ENCODE data around the gene SERPINA4. TPM values are rescaled to one million over a fixed set of nuclear protein-coding genes. Genes with fewer than 3 reads are reported as not detected.

Gene SERPINA4
- total RNA-seq, 1 experiment from 2014 or later, result not detected

- no peaks in the 10 kb centered on the region for H3K9me3 ChIP-seq (ENCODE audit: insufficient read depth, low read depth)
- H3K27ac ChIP-seq, result no peak overlapping the region
- no peak for TF ChIP-seq CTCF (conservative IDR thresholded peaks at IDR 0.05)
- TF ChIP-seq EZH2 (IDR thresholded peaks at IDR 0.05; ENCODE audit: low read depth), result no peak
- H3F3A ChIP-seq (ENCODE audit: insufficient read depth, low read depth), result no peaks in the 10 kb centered on the region
- H3K27me3 ChIP-seq (ENCODE audit: insufficient read depth, low read depth), result no peaks in the 10 kb centered on the region; the same call in 1 of the 2 replicates
- no peak overlapping the region for H2AFZ ChIP-seq
- no peak overlapping the region for H3K4me3 ChIP-seq
- no peaks in the 10 kb centered on the region for H4K20me1 ChIP-seq (ENCODE audit: insufficient read depth)
- ChIA-PET POLR2A (ENCODE audit: unreplicated experiment) (no interaction called here), CTCF (no interaction called here)
- no peaks in the 10 kb centered on the region for H3K4me1 ChIP-seq (replicated peaks; ENCODE audit: insufficient read depth)
- intact Hi-C loops (cut with micrococcal nuclease; ENCODE audit: unreplicated experiment), result no loop called here
- no peaks in the 10 kb centered on the region for H3K79me2 ChIP-seq (ENCODE audit: low read depth)
- no peaks in the 10 kb centered on the region for H3K9me2 ChIP-seq (ENCODE audit: insufficient read depth)
- no peak for DNase-seq
- H3K36me3 ChIP-seq (ENCODE audit: low read depth), result no peaks in the 10 kb centered on the region
- BruUV-seq (replicated peaks), result no TSS peak
- no peak overlapping the region for H3K4me2 ChIP-seq
These were observed 19.0 kb upstream of the SERPINA4 start for GRCh38 chr14:94542111-94542810.

GRCh38 chr14:94542811-94543440, 18.3 kb upstream of the SERPINA4 start:
- no peak overlapping the region for H3K4me3 ChIP-seq
- H3K9me2 ChIP-seq (ENCODE audit: insufficient read depth), result no peaks in the 10 kb centered on the region
- no peak for DNase-seq
- H3F3A ChIP-seq (ENCODE audit: insufficient read depth, low read depth), result no peaks in the 10 kb centered on the region
- H3K9me3 ChIP-seq (ENCODE audit: insufficient read depth, low read depth), result no peaks in the 10 kb centered on the region
- ChIA-PET POLR2A (ENCODE audit: unreplicated experiment) (no interaction called here), CTCF (no interaction called here)
- no peak for TF ChIP-seq CTCF (conservative IDR thresholded peaks at IDR 0.05)
- TF ChIP-seq EZH2 (IDR thresholded peaks at IDR 0.05; ENCODE audit: low read depth), result no peak
- no peak overlapping the region for H2AFZ ChIP-seq
- no peaks in the 10 kb centered on the region; the same call in 1 of the 2 replicates for H3K27me3 ChIP-seq (ENCODE audit: insufficient read depth, low read depth)
- no peak overlapping the region for H3K4me2 ChIP-seq
- no TSS peak for BruUV-seq (replicated peaks)
- H4K20me1 ChIP-seq (ENCODE audit: insufficient read depth), result no peaks in the 10 kb centered on the region
- no peaks in the 10 kb centered on the region for H3K79me2 ChIP-seq (ENCODE audit: low read depth)
- H3K36me3 ChIP-seq (ENCODE audit: low read depth), result no peaks in the 10 kb centered on the region
- no peaks in the 10 kb centered on the region for H3K4me1 ChIP-seq (replicated peaks; ENCODE audit: insufficient read depth)
- intact Hi-C loops (cut with micrococcal nuclease; ENCODE audit: unreplicated experiment), result no loop called here
- no peak overlapping the region for H3K27ac ChIP-seq

GRCh38 chr14:94543449-94544124, 17.7 kb upstream of the SERPINA4 start:
- Histone ChIP-seq H3K36me3 (ENCODE audit: low read depth) (no peaks in the 10 kb centered on the region), H3K9me2 (ENCODE audit: insufficient read depth) (no peaks in the 10 kb centered on the region), H3K4me3 (no peak overlapping the region), H3K79me2 (ENCODE audit: low read depth) (no peaks in the 10 kb centered on the region), H3K4me2 (no peak overlapping the region), H2AFZ (no peak overlapping the region), H3K9me3 (ENCODE audit: insufficient read depth, low read depth) (no peaks in the 10 kb centered on the region), H3K4me1 (replicated peaks; ENCODE audit: insufficient read depth) (no peaks in the 10 kb centered on the region), H3K27ac (no peak overlapping the region), H3F3A (ENCODE audit: insufficient read depth, low read depth) (no peaks in the 10 kb centered on the region), H4K20me1 (ENCODE audit: insufficient read depth) (no peaks in the 10 kb centered on the region), H3K27me3 (ENCODE audit: insufficient read depth, low read depth) (no peaks in the 10 kb centered on the region; the same call in 1 of the 2 replicates)
- CTCF ChIA-PET, result no interaction called here
- POLR2A ChIA-PET (ENCODE audit: unreplicated experiment), result no interaction called here
- intact Hi-C loops (cut with micrococcal nuclease; ENCODE audit: unreplicated experiment), result no loop called here
- TF ChIP-seq EZH2 (IDR thresholded peaks at IDR 0.05; ENCODE audit: low read depth) (no peak), CTCF (conservative IDR thresholded peaks at IDR 0.05) (no peak)
- no TSS peak for BruUV-seq (replicated peaks)
- DNase-seq, result no peak

All from PC-9 (cell line).